OCI-LY7 (cell line): ENCODE measurements around the gene RREB1.

Source experiments
- CTCF ChIP-seq: fragments of 200-600 bp; sonication (generic); conservative IDR thresholded peaks from 2 replicates; pipeline ENCODE4 v1.5.1; 2014; ENCODE audit warnings: mild to moderate bottlenecking, antibody characterized with exemption, low read length, moderate library complexity, mixed read lengths
- EZH2phosphoT487 ChIP-seq: fragments of 200-600 bp; sonication (generic); IDR thresholded peaks from 2 replicates; pipeline ENCODE4 v1.6.1; 2018; ENCODE audit warnings: low read depth, borderline replicate concordance, mild to moderate bottlenecking, mixed run types, antibody characterized with exemption, low read length, moderate library complexity, mixed read lengths

- no peak for TF ChIP-seq CTCF
- TF ChIP-seq EZH2phosphoT487, result no peak
Observed at GRCh38 chr6:7112171-7112570, 4.4 kb downstream of the RREB1 start.
